ENCODE data around the gene ATP11C. TPM values are rescaled to one million over a fixed set of nuclear protein-coding genes. Genes with fewer than 3 reads are reported as not detected.

The ATP11C gene
- polyA plus RNA-seq, 1 experiment = 43.4 TPM

- TF ChIP-seq CTCF (IDR thresholded peaks at IDR 0.05; ENCODE audit: low read depth, low read length) = no peak
- Histone ChIP-seq H3K27ac (ENCODE audit: low read depth, low read length) (no peak within 1 kb of the TSS), H3K9me3 (ENCODE audit: control insufficient read depth, insufficient read depth, low read length) (no peaks in the 10 kb centered on the region), H3K27me3 (ENCODE audit: control insufficient read depth, insufficient read depth, low read length) (no peaks in the 10 kb centered on the region), H3K4me3 (ENCODE audit: low read depth, low read length) (no peak within 1 kb of the TSS)
- CTCF ChIA-PET = no interaction called here
- no peak for DNase-seq (ENCODE audit: low read depth, low spot score)
- POLR2A ChIA-PET = no interaction called here
These were observed 224.8 kb downstream of the ATP11C start, which contains the start of gene MCF2 for GRCh38 chrX:139708067-139708466. MCF2 (minus strand) TSS chrX:139708167; CDS start chrX:139651744, 56,423 bp downstream.

- POLR2A ChIA-PET = no interaction called here
- Histone ChIP-seq H3K9me3 (ENCODE audit: control insufficient read depth, insufficient read depth, low read length) (no peaks in the 10 kb centered on the region), H3K27me3 (ENCODE audit: control insufficient read depth, insufficient read depth, low read length) (no peaks in the 10 kb centered on the region), H3K27ac (ENCODE audit: low read depth, low read length) (no peak overlapping the region), H3K4me3 (ENCODE audit: low read depth, low read length) (no peak overlapping the region)
- no peak for DNase-seq (ENCODE audit: low read depth, low spot score)
- CTCF ChIA-PET = no interaction called here
- TF ChIP-seq CTCF (IDR thresholded peaks at IDR 0.05; ENCODE audit: low read depth, low read length) = no peak
These were observed 230.2 kb downstream of the ATP11C start for GRCh38 chrX:139702658-139703057.

- CTCF ChIA-PET = no interaction called here
- TF ChIP-seq CTCF (IDR thresholded peaks at IDR 0.05; ENCODE audit: low read depth, low read length) = no peak
- no peak overlapping the region for H3K27ac ChIP-seq (ENCODE audit: low read depth, low read length)
- POLR2A ChIA-PET = no interaction called here
- peaks cover 8% of the 10 kb centered on the region for H3K27me3 ChIP-seq (ENCODE audit: control insufficient read depth, insufficient read depth, low read length)
- no peaks in the 10 kb centered on the region for H3K9me3 ChIP-seq (ENCODE audit: control insufficient read depth, insufficient read depth, low read length)
- DNase-seq (ENCODE audit: low read depth, low spot score) = no peak
- H3K4me3 ChIP-seq (ENCODE audit: low read depth, low read length) = no peak overlapping the region
These were observed 239.9 kb downstream of the ATP11C start for GRCh38 chrX:139692908-139693307.

GRCh38 chrX:139692506-139692849 is 240.4 kb downstream of the ATP11C start:
- Histone ChIP-seq H3K4me3 (ENCODE audit: low read depth, low read length) (no peak overlapping the region), H3K27ac (ENCODE audit: low read depth, low read length) (no peak overlapping the region), H3K27me3 (ENCODE audit: control insufficient read depth, insufficient read depth, low read length) (peaks cover 8% of the 10 kb centered on the region), H3K9me3 (ENCODE audit: control insufficient read depth, insufficient read depth, low read length) (no peaks in the 10 kb centered on the region)
- ChIA-PET CTCF (no interaction called here), POLR2A (no interaction called here)
- DNase-seq (ENCODE audit: low read depth, low spot score) = no peak
- no peak for TF ChIP-seq CTCF (IDR thresholded peaks at IDR 0.05; ENCODE audit: low read depth, low read length)

GRCh38 chrX:139691843-139692505 is 240.9 kb downstream of the ATP11C start:
- no peak for DNase-seq (ENCODE audit: low read depth, low spot score)
- Histone ChIP-seq H3K9me3 (ENCODE audit: control insufficient read depth, insufficient read depth, low read length) (no peaks in the 10 kb centered on the region), H3K27ac (ENCODE audit: low read depth, low read length) (no peak overlapping the region), H3K4me3 (ENCODE audit: low read depth, low read length) (peak overlapping the region; percentile 40), H3K27me3 (ENCODE audit: control insufficient read depth, insufficient read depth, low read length) (peaks cover 8% of the 10 kb centered on the region)
- POLR2A ChIA-PET = no interaction called here
- no peak for TF ChIP-seq CTCF (IDR thresholded peaks at IDR 0.05; ENCODE audit: low read depth, low read length)
- CTCF ChIA-PET = no interaction called here
